BE2C (cell line): ENCODE data around the gene C19orf73.
A peak's percentile ranks its signal among the peaks of the same experiment; 100 is the strongest.

Experiments used
- DNase-seq: peaks from one replicate; pipeline ENCODE4 v3.0.0-alpha.2; 2020
- H3K27me3 ChIP-seq: fragments of 250-450 bp; sonication (Bioruptor Pico); 2 replicates; pipeline ENCODE4 v1.5.1; 2020; ENCODE audit warnings: mild to moderate bottlenecking
- H3K36me3 ChIP-seq: fragments of 250-450 bp; sonication (Bioruptor Pico); 2 replicates; pipeline ENCODE4 v1.5.1; 2020; ENCODE audit warnings: mild to moderate bottlenecking
- H3K4me1 ChIP-seq: fragments of 250-450 bp; sonication (Bioruptor Pico); 2 replicates; pipeline ENCODE4 v1.5.1; 2020
- H3K4me3 ChIP-seq: 2 replicates; pipeline ENCODE4 v1.5.1; 2011; ENCODE audit warnings: low read depth, low read length
- H3K9me3 ChIP-seq: fragments of 250-450 bp; sonication (Bioruptor Pico); 2 replicates; pipeline ENCODE4 v1.5.1; 2020
- CTCF ChIP-seq: IDR thresholded peaks from 2 replicates; pipeline ENCODE4 v1.5.1; 2012; ENCODE audit warnings: mild to moderate bottlenecking, low read depth, low read length

Gene C19orf73

GRCh38 chr19:49110567-49110966 lies 8.4 kb downstream of the C19orf73 start:
- TF ChIP-seq CTCF, result no peak
- peaks cover 48% of the 10 kb centered on the region for H3K36me3 ChIP-seq
- no peak for DNase-seq

GRCh38 chr19:49109569-49110233 lies 9.2 kb downstream of the C19orf73 start:
- no peak for TF ChIP-seq CTCF
- Histone ChIP-seq H3K4me3 (no peak overlapping the region), H3K4me1 (peaks cover 15% of the 10 kb centered on the region), H3K27me3 (no peaks in the 10 kb centered on the region), H3K9me3 (no peaks in the 10 kb centered on the region), H3K36me3 (peaks cover 56% of the 10 kb centered on the region)
- DNase-seq, result no peak

More at GRCh38 chr19:49110567-49110966, 8.4 kb downstream of the C19orf73 start:
- H3K4me3 ChIP-seq, result no peak overlapping the region
- no peaks in the 10 kb centered on the region for H3K27me3 ChIP-seq
- H3K9me3 ChIP-seq, result no peaks in the 10 kb centered on the region
- H3K4me1 ChIP-seq, result peaks cover 12% of the 10 kb centered on the region

DNA sequence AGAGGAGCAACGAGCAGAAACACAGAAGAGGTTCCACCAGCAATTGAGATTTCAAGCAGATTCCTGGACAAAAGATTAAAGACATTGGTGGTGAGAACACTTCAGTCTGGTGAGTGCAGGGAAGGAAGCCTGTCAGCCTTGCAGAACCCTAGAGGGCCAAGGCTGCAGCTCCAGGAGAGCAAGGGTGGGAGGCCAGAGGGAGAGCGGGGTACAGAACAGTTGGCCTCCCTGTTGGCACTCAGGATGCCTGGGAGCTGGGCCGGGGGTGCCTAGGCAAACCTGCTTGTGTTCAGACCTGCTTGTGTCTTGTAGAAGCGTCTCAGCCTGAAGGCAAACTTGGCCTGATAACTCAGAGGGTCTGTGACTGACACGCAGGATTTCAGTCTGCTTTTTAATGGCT lies 9.9 kb downstream of the C19orf73 start:
- Histone ChIP-seq H3K27me3 (no peaks in the 10 kb centered on the region), H3K4me1 (peaks cover 17% of the 10 kb centered on the region), H3K9me3 (no peaks in the 10 kb centered on the region), H3K4me3 (no peak overlapping the region), H3K36me3 (peaks cover 63% of the 10 kb centered on the region)
- DNase-seq, result no peak
- no peak for TF ChIP-seq CTCF

- H3K4me3 ChIP-seq, result no peak overlapping the region
- H3K27me3 ChIP-seq, result no peaks in the 10 kb centered on the region
- peaks cover 75% of the 10 kb centered on the region for H3K36me3 ChIP-seq
- DNase-seq, result no peak
- H3K9me3 ChIP-seq, result no peaks in the 10 kb centered on the region
- no peak for TF ChIP-seq CTCF
- H3K4me1 ChIP-seq, result peaks cover 20% of the 10 kb centered on the region
Measured at GRCh38 chr19:49107625-49108459, 11.1 kb downstream of the C19orf73 start.

- Histone ChIP-seq H3K4me3 (no peak overlapping the region), H3K27me3 (no peaks in the 10 kb centered on the region), H3K36me3 (peaks cover 83% of the 10 kb centered on the region), H3K9me3 (no peaks in the 10 kb centered on the region), H3K4me1 (peaks cover 20% of the 10 kb centered on the region)
- DNase-seq, result peak; percentile 83
- peak; percentile 94 for TF ChIP-seq CTCF
Measured at GRCh38 chr19:49106648-49107135, 12.3 kb downstream of the C19orf73 start.
